ENCODE measurements around the gene RPL23. TPM values are rescaled to one million over a fixed set of nuclear protein-coding genes. Genes with fewer than 3 reads are reported as not detected.

Gene RPL23
- total RNA-seq, 4 donors from 2014 or later: 1,475 to 2,290 (median 1,639) TPM

- TF ChIP-seq POLR2A (IDR thresholded peaks at IDR 0.05): no peak
- TF ChIP-seq CTCF (IDR thresholded peaks at IDR 0.05): no peak
- no peak overlapping the region for H3K4me3 ChIP-seq (ENCODE audit: low read depth, poor library complexity, severe bottlenecking)
- WGBS, 2 donors: 88 to 92% methylated on average over 9 of the region's 9 CpGs
- DNase-seq (ENCODE audit: low spot score in 2 of 2): no peak
- intact Hi-C loops (cut with DNase I; ENCODE audit: low total_unique reads): no loop called here
Measured at GRCh38 chr17:38888842-38889241, 35.3 kb upstream of the RPL23 start.

GRCh38 chr17:38886643-38887010 lies 33.1 kb upstream of the RPL23 start:
- intact Hi-C loops (cut with DNase I; ENCODE audit: low total_unique reads): no loop called here
- no peak overlapping the region for H3K4me3 ChIP-seq (ENCODE audit: low read depth, poor library complexity, severe bottlenecking)
- DNase-seq (ENCODE audit: low spot score in 2 of 2): no peak
- TF ChIP-seq POLR2A (IDR thresholded peaks at IDR 0.05) (no peak), CTCF (IDR thresholded peaks at IDR 0.05) (no peak)
- WGBS, 2 donors: 67 to 75% methylated on average over 8 of the region's 8 CpGs

GRCh38 chr17:38885728-38886642 lies 32.5 kb upstream of the RPL23 start:
- intact Hi-C loops (cut with DNase I; ENCODE audit: low total_unique reads): no loop called here
- 60 to 73% methylated on average over 11 of the region's 11 CpGs for WGBS, 2 donors
- H3K4me3 ChIP-seq (ENCODE audit: low read depth, poor library complexity, severe bottlenecking): no peak overlapping the region
- no peak for TF ChIP-seq POLR2A (IDR thresholded peaks at IDR 0.05)
- DNase-seq (ENCODE audit: low spot score in 2 of 2): no peak

DNA sequence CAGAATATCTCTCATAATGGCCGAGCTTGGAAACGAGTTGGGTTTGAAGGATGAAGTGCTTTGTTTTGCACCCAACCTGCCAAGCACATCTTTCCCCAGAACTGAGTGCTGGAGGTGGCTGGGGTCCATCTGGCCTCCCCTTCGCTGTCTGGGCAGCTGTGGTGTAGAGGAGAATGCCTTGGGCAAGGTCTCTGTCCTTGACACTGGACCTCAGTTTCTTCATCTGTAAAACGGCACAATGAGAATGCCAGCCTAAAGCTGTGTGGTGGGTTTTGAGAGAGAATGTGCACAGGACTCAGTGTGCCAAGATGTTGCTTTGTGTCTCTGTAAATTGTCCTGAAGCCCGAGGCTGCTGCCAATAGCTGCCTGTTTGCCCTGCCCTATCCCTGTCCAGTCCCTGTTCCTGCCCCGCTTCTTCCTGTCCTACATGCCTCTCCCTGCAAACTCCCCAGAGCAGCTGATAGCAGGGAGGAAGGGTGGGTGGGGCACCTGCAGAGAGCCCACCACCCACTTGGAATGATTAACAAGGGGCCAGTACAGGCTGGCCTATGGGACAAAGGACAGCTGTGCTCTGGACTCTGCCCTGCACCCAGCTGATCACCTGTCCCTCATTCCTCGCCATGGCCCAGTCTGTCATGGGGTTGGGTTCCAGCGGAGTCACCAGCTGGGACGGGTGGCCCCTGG lies 31.7 kb upstream of the RPL23 start:
- WGBS, 2 donors: 64 to 65% methylated on average over 9 of the region's 9 CpGs
- no peak for DNase-seq (ENCODE audit: low spot score in 2 of 2)
- no peak overlapping the region for H3K4me3 ChIP-seq (ENCODE audit: low read depth, poor library complexity, severe bottlenecking)
- TF ChIP-seq POLR2A (IDR thresholded peaks at IDR 0.05): no peak
- TF ChIP-seq CTCF (IDR thresholded peaks at IDR 0.05): no peak
- intact Hi-C loops (cut with DNase I; ENCODE audit: low total_unique reads): no loop called here

- TF ChIP-seq POLR2A (IDR thresholded peaks at IDR 0.05): no peak
- TF ChIP-seq CTCF (IDR thresholded peaks at IDR 0.05): no peak
- intact Hi-C loops (cut with DNase I; ENCODE audit: low total_unique reads): no loop called here
- no peak for DNase-seq (ENCODE audit: low spot score in 2 of 2)
- WGBS, 2 donors: 48 to 67% methylated on average over 19 of the region's 19 CpGs
- H3K4me3 ChIP-seq (ENCODE audit: low read depth, poor library complexity, severe bottlenecking): no peak overlapping the region
Measured at GRCh38 chr17:38883592-38884526, 30.3 kb upstream of the RPL23 start.
